HAP-1 (cell line): Measurements from ENCODE around the gene SLC25A21.
"Not testable (repeated sequence)": the region's sequence is repeated elsewhere in the genome, so short reads cannot be mapped to it uniquely, and the experiment has no call there.

Experiments used
- DNase-seq, 2 experiments: peaks; one replicate each; pipeline ENCODE4 v3.0.0-alpha.2; 2016 to 2020; ENCODE audit warnings: low spot score in 2 of 2
- H3K27me3 ChIP-seq: fragments of 250-450 bp; sonication (Bioruptor Pico); 2 replicates; pipeline ENCODE4 v1.5.1; 2020; ENCODE audit warnings: low read depth, mild to moderate bottlenecking, moderate library complexity
- H3K36me3 ChIP-seq: fragments of 250-450 bp; sonication (Bioruptor Pico); replicated peaks from 2 replicates; pipeline ENCODE4 v1.5.1; 2020; ENCODE audit warnings: mild to moderate bottlenecking
- H3K4me1 ChIP-seq: fragments of 250-450 bp; sonication (Bioruptor Pico); 2 replicates; pipeline ENCODE4 v1.5.1; 2020; ENCODE audit warnings: mild to moderate bottlenecking
- H3K4me3 ChIP-seq: fragments of 250-450 bp; sonication (Bioruptor Pico); 2 replicates; pipeline ENCODE4 v1.5.1; 2020; ENCODE audit warnings: mild to moderate bottlenecking, moderate library complexity
- H3K9me3 ChIP-seq: fragments of 250-450 bp; sonication (Bioruptor Pico); 2 replicates; pipeline ENCODE4 v1.5.1; 2020; ENCODE audit warnings: mild to moderate bottlenecking, moderate library complexity
- in situ Hi-C: fragments of 300-500 bp; cut with MboI; formaldehyde crosslinking; loops from 3 replicates; pipeline ENCODE4 v1.14.3; 2020; ENCODE audit warnings: low sequenced_read_pairs, inconsistent platforms, mixed read lengths

Gene SLC25A21

GRCh38 chr14:36818794-36819384 lies 353.5 kb downstream of the SLC25A21 start:
- DNase-seq, result peak; percentile 23 to 29
- H3K4me1 ChIP-seq, result peaks cover 5% of the 10 kb centered on the region; the same call in 1 of the 2 replicates
- no peaks in the 10 kb centered on the region for H3K36me3 ChIP-seq
- in situ Hi-C loops, result no loop called here
- no peak overlapping the region for H3K4me3 ChIP-seq
- H3K27me3 ChIP-seq, result peaks cover 21% of the 10 kb centered on the region
- H3K9me3 ChIP-seq, result no peaks in the 10 kb centered on the region

- Histone ChIP-seq H3K9me3 (no peaks in the 10 kb centered on the region), H3K4me3 (no peak overlapping the region), H3K36me3 (no peaks in the 10 kb centered on the region), H3K4me1 (peaks cover 5% of the 10 kb centered on the region; the same call in 1 of the 2 replicates), H3K27me3 (peaks cover 21% of the 10 kb centered on the region)
- in situ Hi-C loops, result no loop called here
- no peak for DNase-seq
Measured at GRCh38 chr14:36818246-36818645, 354.2 kb downstream of the SLC25A21 start.

DNA sequence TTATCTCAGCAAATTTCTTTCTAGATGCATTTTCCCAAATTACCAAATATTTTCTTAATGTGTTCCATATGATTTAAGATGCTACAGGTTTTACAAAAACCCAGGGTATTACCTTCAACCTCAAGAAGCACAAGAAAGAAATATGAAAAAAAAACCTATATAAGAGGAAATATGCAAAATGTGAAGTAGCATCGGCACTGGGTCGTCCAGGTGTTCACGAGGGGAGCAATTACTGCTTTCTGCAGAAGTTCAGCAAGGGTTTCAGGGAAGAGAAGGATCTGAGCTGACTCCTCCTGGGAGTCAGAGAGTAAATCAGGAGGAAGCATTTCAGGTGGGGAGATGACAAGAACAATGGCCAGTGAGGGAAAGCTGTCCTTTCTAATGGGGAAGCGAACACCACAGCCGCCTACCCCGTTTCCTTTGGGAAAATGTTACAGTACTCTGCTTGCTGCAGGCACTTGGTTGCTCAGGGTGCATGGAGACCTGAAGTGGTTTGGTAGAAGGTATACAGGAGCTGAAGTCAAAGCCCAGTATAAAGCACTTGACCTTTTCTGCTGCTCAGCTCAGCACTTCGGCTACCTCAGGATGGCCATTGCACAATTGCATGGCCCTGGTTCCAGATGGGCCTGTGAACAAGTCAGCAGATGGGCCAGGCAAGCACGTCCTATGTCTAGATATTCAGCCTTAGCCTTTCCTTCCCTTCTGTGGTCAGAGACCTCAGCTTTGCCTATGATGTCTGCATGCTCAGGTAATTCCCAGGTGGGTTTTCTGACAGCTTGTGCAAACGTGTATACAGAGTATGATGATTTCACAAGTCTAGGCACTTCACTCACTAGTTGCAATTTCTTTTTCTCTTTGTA lies 355.1 kb downstream of the SLC25A21 start:
- H3K4me3 ChIP-seq, result no peak overlapping the region
- DNase-seq, result no peak
- H3K4me1 ChIP-seq, result peaks cover 5% of the 10 kb centered on the region; the same call in 1 of the 2 replicates
- H3K27me3 ChIP-seq, result peaks cover 21% of the 10 kb centered on the region
- H3K9me3 ChIP-seq, result no peaks in the 10 kb centered on the region
- no peaks in the 10 kb centered on the region for H3K36me3 ChIP-seq
- in situ Hi-C loops, result no loop called here

DNA sequence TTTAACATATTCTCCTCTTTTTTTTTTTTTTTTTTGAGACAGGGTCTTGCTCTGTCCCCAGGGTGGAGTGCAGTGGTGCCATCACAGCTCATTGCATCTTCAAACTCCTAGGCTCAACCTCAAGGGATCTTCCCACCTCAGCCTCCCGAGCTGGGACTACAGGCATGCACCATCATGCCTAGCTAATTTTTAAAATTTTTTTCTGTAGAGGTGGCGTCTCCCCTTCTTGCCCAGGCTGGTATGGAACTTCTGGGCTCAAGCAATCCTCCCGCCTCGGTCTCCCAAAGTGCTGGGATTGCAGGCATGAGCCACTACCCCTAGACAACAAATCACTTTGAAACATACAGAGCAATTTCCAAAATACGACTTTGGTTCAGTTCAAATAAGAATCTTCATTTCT lies 355.9 kb downstream of the SLC25A21 start:
- Histone ChIP-seq H3K4me1 (peaks cover 5% of the 10 kb centered on the region; the same call in 1 of the 2 replicates), H3K27me3 (peaks cover 21% of the 10 kb centered on the region), H3K36me3 (no peaks in the 10 kb centered on the region), H3K4me3 (no peak overlapping the region), H3K9me3 (no peaks in the 10 kb centered on the region)
- in situ Hi-C loops, result no loop called here
- no peak for DNase-seq

- peaks cover 27% of the 10 kb centered on the region for H3K27me3 ChIP-seq
- in situ Hi-C loops, H3K36me3 ChIP-seq, H3K4me1 ChIP-seq, DNase-seq, H3K4me3 ChIP-seq, H3K9me3 ChIP-seq: not testable (repeated sequence)
Measured at GRCh38 chr14:36814783-36815182, 357.6 kb downstream of the SLC25A21 start.

DNA sequence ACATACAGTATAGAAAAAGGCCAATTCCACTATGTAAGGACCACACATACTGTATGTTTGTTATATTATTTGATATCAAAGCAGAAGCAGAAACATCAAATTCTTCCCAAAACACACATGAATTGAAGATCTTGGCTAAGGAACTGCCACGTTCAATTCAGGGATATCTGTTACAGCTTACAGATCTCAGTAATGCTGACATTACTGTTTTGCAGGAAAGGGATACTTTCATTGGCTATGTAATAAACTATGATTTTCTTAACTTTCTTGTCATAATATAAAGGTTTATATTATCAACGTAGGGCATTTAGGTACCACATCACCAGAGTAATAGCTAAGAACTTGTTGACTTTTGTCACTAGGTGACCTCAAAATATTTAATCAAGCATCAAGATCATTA lies 362.2 kb downstream of the SLC25A21 start:
- H3K4me1 ChIP-seq, result no peaks in the 10 kb centered on the region
- in situ Hi-C loops, result no loop called here
- no peak overlapping the region for H3K4me3 ChIP-seq
- no peaks in the 10 kb centered on the region for H3K9me3 ChIP-seq
- H3K36me3 ChIP-seq, result no peaks in the 10 kb centered on the region
- H3K27me3 ChIP-seq, result peaks cover 15% of the 10 kb centered on the region
- DNase-seq, result no peak

- Histone ChIP-seq H3K9me3 (no peaks in the 10 kb centered on the region), H3K4me1 (no peaks in the 10 kb centered on the region), H3K4me3 (no peak overlapping the region), H3K27me3 (peaks cover 35% of the 10 kb centered on the region), H3K36me3 (no peaks in the 10 kb centered on the region)
- in situ Hi-C loops, result no loop called here
- DNase-seq, result no peak
Measured at GRCh38 chr14:36807727-36808126, 364.7 kb downstream of the SLC25A21 start.

GRCh38 chr14:36805131-36805559 lies 367.3 kb downstream of the SLC25A21 start:
- DNase-seq, result no peak
- in situ Hi-C loops, result no loop called here
- Histone ChIP-seq H3K36me3 (no peaks in the 10 kb centered on the region), H3K9me3 (no peaks in the 10 kb centered on the region), H3K4me3 (no peak overlapping the region), H3K27me3 (peaks cover 48% of the 10 kb centered on the region), H3K4me1 (no peaks in the 10 kb centered on the region)

GRCh38 chr14:36797634-36798033 lies 374.8 kb downstream of the SLC25A21 start:
- Histone ChIP-seq H3K27me3 (peaks cover 57% of the 10 kb centered on the region), H3K9me3 (no peaks in the 10 kb centered on the region), H3K4me1 (no peaks in the 10 kb centered on the region; the same call in 1 of the 2 replicates), H3K36me3 (no peaks in the 10 kb centered on the region), H3K4me3 (no peak overlapping the region)
- DNase-seq, result peak in 1 of 2 experiments; percentile 66
- in situ Hi-C loops, result no loop called here

DNA sequence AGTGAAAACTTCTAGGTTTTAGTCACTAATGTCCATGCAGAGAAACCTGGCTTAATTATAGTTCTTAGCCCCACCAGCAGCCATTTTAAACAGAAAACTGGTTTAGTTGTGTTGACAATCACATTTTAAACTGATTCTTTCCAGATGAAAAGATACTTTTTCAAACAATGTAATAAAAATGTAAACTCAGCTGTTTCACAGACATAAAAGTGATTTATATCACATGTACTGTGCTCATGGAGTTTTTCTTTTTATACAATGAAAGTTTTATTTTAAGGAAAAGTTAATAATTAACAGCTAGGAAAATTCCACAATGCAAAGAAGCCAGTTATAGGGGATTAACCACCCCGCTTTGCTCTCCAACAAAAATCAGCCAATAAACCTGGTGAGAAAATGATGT lies 381.0 kb downstream of the SLC25A21 start:
- Histone ChIP-seq H3K36me3 (no peaks in the 10 kb centered on the region), H3K4me3 (no peak overlapping the region), H3K9me3 (no peaks in the 10 kb centered on the region), H3K27me3 (peaks cover 45% of the 10 kb centered on the region), H3K4me1 (no peaks in the 10 kb centered on the region)
- in situ Hi-C loops, result no loop called here
- no peak for DNase-seq

DNA sequence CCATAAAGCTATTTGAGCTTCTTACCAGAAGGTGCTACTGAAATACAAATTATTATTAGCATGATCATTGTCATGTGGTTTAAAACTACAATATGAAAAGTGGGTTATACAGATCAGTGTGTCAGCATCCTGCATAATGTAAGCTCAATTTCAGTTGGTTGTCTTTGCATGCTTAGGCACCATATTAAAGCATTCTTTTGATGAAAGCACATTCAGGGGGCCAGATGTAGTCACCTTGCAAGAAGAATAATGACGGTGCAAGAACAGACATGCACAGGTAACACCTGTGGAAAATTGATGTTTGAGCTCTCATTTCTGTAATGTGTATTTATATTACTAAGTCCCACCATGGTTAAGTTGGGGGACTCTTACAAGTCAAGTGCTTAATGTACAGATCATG lies 386.9 kb downstream of the SLC25A21 start:
- Histone ChIP-seq H3K4me3 (no peak overlapping the region), H3K27me3 (peaks cover 11% of the 10 kb centered on the region), H3K9me3 (no peaks in the 10 kb centered on the region), H3K4me1 (no peaks in the 10 kb centered on the region), H3K36me3 (no peaks in the 10 kb centered on the region)
- in situ Hi-C loops, result no loop called here
- DNase-seq, result no peak

- Histone ChIP-seq H3K27me3 (peaks cover 11% of the 10 kb centered on the region), H3K9me3 (no peaks in the 10 kb centered on the region), H3K36me3 (no peaks in the 10 kb centered on the region), H3K4me3 (no peak overlapping the region), H3K4me1 (no peaks in the 10 kb centered on the region)
- no peak for DNase-seq
- in situ Hi-C loops, result no loop called here
Measured at GRCh38 chr14:36784541-36784940, 387.9 kb downstream of the SLC25A21 start.

DNA sequence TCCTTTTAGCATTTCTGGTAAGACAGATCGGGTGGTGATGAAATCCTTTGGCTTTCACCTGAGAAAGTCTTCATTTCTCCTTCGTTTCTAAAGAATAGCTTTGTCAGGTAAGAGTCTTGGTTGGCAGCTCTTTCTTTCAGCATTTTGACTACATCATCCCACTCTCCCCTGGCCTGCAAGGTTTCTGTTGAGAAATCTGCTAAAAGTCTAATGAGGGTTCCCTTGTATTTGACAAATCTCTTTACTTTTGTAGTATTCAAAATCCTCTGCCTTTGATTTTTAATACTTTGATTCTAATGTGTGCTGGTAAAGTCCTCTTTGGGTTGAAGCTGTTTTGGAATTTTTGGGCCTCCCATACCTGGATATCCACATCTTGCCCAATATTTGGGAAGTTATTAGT lies 390.5 kb downstream of the SLC25A21 start:
- in situ Hi-C loops, result no loop called here
- Histone ChIP-seq H3K4me1 (no peaks in the 10 kb centered on the region), H3K27me3 (no peaks in the 10 kb centered on the region), H3K36me3 (no peaks in the 10 kb centered on the region), H3K9me3 (no peaks in the 10 kb centered on the region), H3K4me3 (no peak overlapping the region)
- DNase-seq, result no peak

DNA sequence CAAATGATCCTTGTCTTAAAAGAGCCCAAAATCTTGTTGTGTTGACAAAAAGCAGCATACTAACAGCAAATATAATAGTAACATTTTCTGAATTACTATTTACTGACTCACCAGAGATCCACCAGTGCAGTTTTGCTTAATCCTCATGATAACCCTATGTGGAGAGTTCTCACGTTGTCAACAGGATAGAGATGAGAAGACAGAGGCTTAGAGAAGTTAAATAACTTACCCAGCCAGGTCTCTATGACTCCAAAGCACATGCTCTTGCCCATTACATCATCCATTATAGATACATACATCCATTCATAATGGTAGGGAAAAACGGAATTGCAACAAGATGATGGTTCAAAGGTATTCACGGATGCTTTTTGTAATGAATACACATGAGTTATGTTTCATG lies 398.8 kb downstream of the SLC25A21 start:
- in situ Hi-C loops, result no loop called here
- H3K4me3 ChIP-seq, result no peak overlapping the region
- no peaks in the 10 kb centered on the region for H3K36me3 ChIP-seq
- H3K9me3 ChIP-seq, result no peaks in the 10 kb centered on the region
- no peaks in the 10 kb centered on the region for H3K4me1 ChIP-seq
- 0 out of 2 replicates have a peak, but pooled peaks cover 4% of the 10 kb centered on the region for H3K27me3 ChIP-seq
- no peak for DNase-seq
